C4-2B (cell line): Measurements from ENCODE around the gene KRT35.

Source experiments
- CTCF ChIP-seq: fragments of 450-650 bp; conservative IDR thresholded peaks from 2 replicates; pipeline ENCODE4 v1.5.1; 2017; ENCODE audit warnings: mild to moderate bottlenecking
- ZFX ChIP-seq: fragments of 450-650 bp; IDR thresholded peaks from 2 replicates; pipeline ENCODE4 v1.6.1; 2017

GRCh38 chr17:41524261-41524660 is 43.3 kb upstream of the KRT35 start:
- TF ChIP-seq CTCF = no peak
- no peak for TF ChIP-seq ZFX
